ENCODE data around the gene CABCOCO1. TPM values are rescaled to one million over a fixed set of nuclear protein-coding genes. Genes with fewer than 3 reads are reported as not detected.

Gene CABCOCO1
- total and polyA plus RNA-seq, 9 of the 15 experiments (the other 6 are each of a cell fraction or from before 2014, with no cell fraction given): 0.04 TPM; not detected in 8

GRCh38 chr10:61763778-61764177 is 101.0 kb downstream of the CABCOCO1 start (continued):
- no peak for TF ChIP-seq XRCC3 (IDR thresholded peaks at IDR 0.05)
- TF ChIP-seq ZNF395 (CRISPR knock-in tag; IDR thresholded peaks at IDR 0.05): 0 out of 2 replicates have a peak, but pooled peaks have one; percentile 23
- peak in 1 of 2 experiments; percentile 17; a peak in 1 of 4 replicates for TF ChIP-seq MLLT1 (IDR thresholded peaks at IDR 0.05)
- peak; percentile 24; the same call in 1 of the 2 replicates for TF ChIP-seq ATF4 (CRISPR knock-in tag; IDR thresholded peaks at IDR 0.05)
- TF ChIP-seq POLR3A (IDR thresholded peaks at IDR 0.05; ENCODE audit: borderline replicate concordance, extremely low read depth, insufficient read depth, insufficient read length): no peak
- no peak for TF ChIP-seq ZC3H8 (IDR thresholded peaks at IDR 0.05)
- 0 out of 2 replicates have a peak, but pooled peaks have one; percentile 35 for TF ChIP-seq ZNF384 (IDR thresholded peaks at IDR 0.05; ENCODE audit: low read depth, low read length)
- peak; percentile 46; the same call in 1 of the 2 replicates for TF ChIP-seq ZNF23 (CRISPR knock-in tag; IDR thresholded peaks at IDR 0.05)
- TF ChIP-seq NFRKB (IDR thresholded peaks at IDR 0.05; ENCODE audit: low read depth): peak; percentile 21; the same call in 1 of the 2 replicates
- TF ChIP-seq TCFL5 (CRISPR knock-in tag; conservative IDR thresholded peaks at IDR 0.05): 0 out of 2 replicates have a peak, but pooled peaks have one; percentile 25
- peak; percentile 64 for TF ChIP-seq HMBOX1 (IDR thresholded peaks at IDR 0.05)
- TF ChIP-seq MCM7 (IDR thresholded peaks at IDR 0.05): no peak
- TF ChIP-seq HMG20B (CRISPR knock-in tag; IDR thresholded peaks at IDR 0.05): no peak

Measured in K562 (cell line).